ENCODE data around the gene TRIM2. TPM values are rescaled to one million over a fixed set of nuclear protein-coding genes. Genes with fewer than 3 reads are reported as not detected.
A peak's percentile ranks its signal among the peaks of the same experiment; 100 is the strongest.

The TRIM2 gene
- total and polyA plus RNA-seq, 2 donors from 2014 or later, result 23.3 to 122 TPM

- Histone ChIP-seq H3K27me3 (ENCODE audit: control insufficient read depth, insufficient read depth, low read length) (no peaks in the 10 kb centered on the region), H3K4me1 (ENCODE audit: control insufficient read depth in 2 of 3, insufficient read depth in 2 of 3, low read depth in 1 of 3, low read length in 3 of 3) (peaks cover 0 to 28% (median 11%) of the 10 kb centered on the region in 3 donors), H3K4me3 (ENCODE audit: low read length in 3 of 3) (no peak overlapping the region), H3K9ac (ENCODE audit: low read length in 3 of 3) (no peak overlapping the region), H3K9me3 (ENCODE audit: control insufficient read depth in 2 of 3, insufficient read depth in 1 of 3, low read length in 3 of 3) (no peaks in the 10 kb centered on the region), H3K27ac (ENCODE audit: low read depth in 2 of 2, low read length in 2 of 2) (no peak overlapping the region), H3K36me3 (ENCODE audit: control insufficient read depth in 2 of 3, insufficient read depth in 3 of 3, low read length in 3 of 3) (no peaks in the 10 kb centered on the region)
- intact Hi-C loops (cut with DNase I), result no loop called here
- no peak for TF ChIP-seq CTCF (IDR thresholded peaks at IDR 0.05; ENCODE audit: borderline replicate concordance, extremely low read depth, insufficient read depth)
- DNase-seq (no peak), FAIRE-seq (no peak)
Measured at GRCh38 chr4:153273751-153274150, 69.5 kb downstream of the TRIM2 start.

- FAIRE-seq (peak; percentile 15), DNase-seq (no peak)
- no peaks in the 10 kb centered on the region for H3K27me3 ChIP-seq (ENCODE audit: control insufficient read depth, insufficient read depth, low read length)
- TF ChIP-seq CTCF (IDR thresholded peaks at IDR 0.05; ENCODE audit: borderline replicate concordance, extremely low read depth, insufficient read depth), result no peak
- H3K9ac ChIP-seq (ENCODE audit: low read length in 3 of 3), result no peak overlapping the region
- H3K4me1 ChIP-seq (ENCODE audit: control insufficient read depth in 2 of 3, insufficient read depth in 2 of 3, low read depth in 1 of 3, low read length in 3 of 3), result peaks cover 0 to 21% (median 11%) of the 10 kb centered on the region in 3 donors
- H3K36me3 ChIP-seq (ENCODE audit: control insufficient read depth in 2 of 3, insufficient read depth in 3 of 3, low read length in 3 of 3), result no peaks in the 10 kb centered on the region
- H3K9me3 ChIP-seq (ENCODE audit: control insufficient read depth in 2 of 3, insufficient read depth in 1 of 3, low read length in 3 of 3), result no peaks in the 10 kb centered on the region
- peak overlapping the region in 1 of 3 donors; percentile 12 for H3K4me3 ChIP-seq (ENCODE audit: low read length in 3 of 3)
- H3K27ac ChIP-seq (ENCODE audit: low read depth in 2 of 2, low read length in 2 of 2), result no peak overlapping the region
- intact Hi-C loops (cut with DNase I), result no loop called here
Measured at GRCh38 chr4:153274967-153275366, 70.7 kb downstream of the TRIM2 start.

- H3K36me3 ChIP-seq (ENCODE audit: control insufficient read depth in 2 of 3, insufficient read depth in 3 of 3, low read length in 3 of 3), result no peaks in the 10 kb centered on the region
- no peak for DNase-seq
- no peak overlapping the region for H3K27ac ChIP-seq (ENCODE audit: low read depth in 2 of 2, low read length in 2 of 2)
- TF ChIP-seq CTCF (IDR thresholded peaks at IDR 0.05; ENCODE audit: borderline replicate concordance, extremely low read depth, insufficient read depth), result no peak
- FAIRE-seq, result no peak
- peak overlapping the region in 1 of 3 donors; percentile 12 for H3K4me3 ChIP-seq (ENCODE audit: low read length in 3 of 3)
- peaks cover 0 to 21% (median 11%) of the 10 kb centered on the region in 3 donors for H3K4me1 ChIP-seq (ENCODE audit: control insufficient read depth in 2 of 3, insufficient read depth in 2 of 3, low read depth in 1 of 3, low read length in 3 of 3)
- H3K27me3 ChIP-seq (ENCODE audit: control insufficient read depth, insufficient read depth, low read length), result no peaks in the 10 kb centered on the region
- H3K9ac ChIP-seq (ENCODE audit: low read length in 3 of 3), result no peak overlapping the region
- H3K9me3 ChIP-seq (ENCODE audit: control insufficient read depth in 2 of 3, insufficient read depth in 1 of 3, low read length in 3 of 3), result no peaks in the 10 kb centered on the region
- intact Hi-C loops (cut with DNase I), result no loop called here
Measured at GRCh38 chr4:153275380-153276276, 71.4 kb downstream of the TRIM2 start.

All from kidney (tissue), 14 donors.